HG03135 (cell line): ENCODE results near the gene VMAC.
"Not testable (repeated sequence)": the region's sequence is repeated elsewhere in the genome, so short reads cannot be mapped to it uniquely, and the experiment has no call there.

Source experiments
- ATAC-seq: cut with Tn5 transposase; IDR thresholded peaks from one replicate; pipeline ENCODE4 v1.9.1; 2021; ENCODE audit warnings: mild to moderate bottlenecking, moderate library complexity; ENCODE audit not compliant: unreplicated experiment

VMAC gene, protein sequence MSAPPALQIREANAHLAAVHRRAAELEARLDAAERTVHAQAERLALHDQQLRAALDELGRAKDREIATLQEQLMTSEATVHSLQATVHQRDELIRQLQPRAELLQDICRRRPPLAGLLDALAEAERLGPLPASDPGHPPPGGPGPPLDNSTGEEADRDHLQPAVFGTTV

DNA sequence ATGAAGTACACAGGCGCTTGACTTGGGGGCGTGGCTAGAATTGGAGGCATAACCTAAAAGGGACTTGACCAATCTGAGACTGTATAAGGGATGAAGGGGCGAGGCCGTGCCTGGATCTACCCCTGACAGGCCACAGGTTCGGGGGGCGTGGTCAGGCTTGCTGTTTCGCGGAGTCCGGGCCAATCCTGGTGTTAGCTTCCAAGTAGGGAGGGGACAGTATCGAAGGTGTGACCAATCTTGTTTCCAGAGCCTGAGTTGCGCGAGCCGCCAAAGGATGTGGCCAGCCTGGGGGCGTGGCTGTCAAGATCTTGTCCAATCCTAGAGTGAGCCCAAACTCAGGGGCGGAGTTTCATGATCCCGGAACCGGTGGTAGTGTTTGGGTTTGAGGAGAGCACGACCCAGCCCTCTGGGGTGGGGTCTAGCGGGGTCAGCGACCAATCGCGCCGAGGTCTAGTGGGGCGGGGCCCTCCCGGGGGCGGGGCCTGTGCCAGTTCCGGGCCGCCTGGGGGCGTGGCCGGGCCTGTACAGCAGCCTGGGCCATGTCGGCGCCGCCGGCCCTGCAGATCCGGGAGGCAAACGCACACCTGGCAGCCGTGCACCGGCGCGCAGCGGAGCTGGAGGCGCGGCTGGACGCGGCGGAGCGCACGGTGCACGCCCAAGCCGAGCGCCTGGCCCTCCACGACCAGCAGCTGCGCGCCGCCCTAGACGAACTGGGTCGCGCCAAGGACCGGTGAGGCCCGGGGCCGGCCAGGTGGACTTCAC, at the start of gene VMAC:
TSS of gene VMAC (plus strand) at position 521 of the 762 bp plus-strand sequence. CDS start at position 540, 19 bp downstream.
- ATAC-seq: peak; percentile 77

DNA sequence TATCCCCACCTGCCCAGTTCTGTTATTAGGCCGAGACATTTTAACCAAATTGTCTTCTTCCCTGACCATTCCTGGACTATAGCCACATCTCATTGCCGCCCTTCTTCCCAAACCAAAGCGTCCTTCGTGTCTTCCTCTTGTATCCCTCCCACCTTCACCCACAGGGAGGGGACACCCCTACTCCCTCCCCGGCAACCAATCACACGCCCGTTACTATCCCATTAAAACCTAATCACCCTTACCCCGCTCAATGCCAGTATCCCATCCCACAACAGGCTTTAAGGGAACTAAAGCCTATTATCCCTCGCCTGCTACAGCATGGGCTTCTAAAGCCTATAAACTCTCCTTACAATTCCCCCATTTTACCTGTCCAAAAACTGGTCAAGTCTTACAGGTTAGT, 49.5 kb upstream of the VMAC start:
- not testable (repeated sequence) for ATAC-seq

DNA sequence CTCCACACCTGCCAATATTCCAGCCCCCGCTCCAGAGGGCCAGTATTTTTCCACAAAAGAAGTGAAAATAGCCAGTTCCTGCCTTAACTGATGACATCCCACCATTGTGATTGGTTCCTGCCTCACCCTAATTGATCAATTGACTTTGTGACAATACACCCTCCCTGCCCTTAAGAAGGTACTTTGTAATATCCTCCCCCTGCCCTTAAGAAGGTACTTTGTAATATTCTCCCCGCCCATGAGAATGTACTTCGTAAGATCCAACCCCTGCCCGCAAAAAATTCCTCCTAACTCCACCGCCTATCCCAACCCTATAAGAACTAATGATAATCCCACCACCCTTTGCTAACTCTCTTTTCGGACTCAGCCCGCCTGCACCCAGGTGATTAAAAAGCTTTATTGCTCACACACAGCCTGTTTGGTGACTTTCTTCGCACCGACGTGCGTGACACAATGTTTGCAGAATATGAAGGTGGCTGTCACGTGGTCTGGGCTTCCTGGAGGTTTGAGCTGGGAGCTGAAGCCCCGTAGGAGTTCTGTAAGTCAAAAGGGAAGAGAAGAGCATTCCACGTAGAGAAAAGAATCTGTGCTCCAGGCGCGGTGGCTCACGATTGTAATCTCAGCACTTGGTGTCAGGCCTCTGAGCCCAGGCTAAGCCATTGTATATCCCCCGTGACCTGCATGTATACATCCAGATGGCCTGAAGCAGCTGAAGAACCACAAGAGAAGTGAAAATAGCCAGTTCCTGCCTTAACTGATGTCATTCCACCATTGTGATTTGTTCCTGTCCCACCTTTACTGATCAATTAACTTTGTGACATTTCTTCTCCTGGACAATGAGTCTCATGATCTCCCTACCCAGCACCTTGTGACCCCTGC, 47.2 kb upstream of the VMAC start:
- no peak for ATAC-seq

DNA sequence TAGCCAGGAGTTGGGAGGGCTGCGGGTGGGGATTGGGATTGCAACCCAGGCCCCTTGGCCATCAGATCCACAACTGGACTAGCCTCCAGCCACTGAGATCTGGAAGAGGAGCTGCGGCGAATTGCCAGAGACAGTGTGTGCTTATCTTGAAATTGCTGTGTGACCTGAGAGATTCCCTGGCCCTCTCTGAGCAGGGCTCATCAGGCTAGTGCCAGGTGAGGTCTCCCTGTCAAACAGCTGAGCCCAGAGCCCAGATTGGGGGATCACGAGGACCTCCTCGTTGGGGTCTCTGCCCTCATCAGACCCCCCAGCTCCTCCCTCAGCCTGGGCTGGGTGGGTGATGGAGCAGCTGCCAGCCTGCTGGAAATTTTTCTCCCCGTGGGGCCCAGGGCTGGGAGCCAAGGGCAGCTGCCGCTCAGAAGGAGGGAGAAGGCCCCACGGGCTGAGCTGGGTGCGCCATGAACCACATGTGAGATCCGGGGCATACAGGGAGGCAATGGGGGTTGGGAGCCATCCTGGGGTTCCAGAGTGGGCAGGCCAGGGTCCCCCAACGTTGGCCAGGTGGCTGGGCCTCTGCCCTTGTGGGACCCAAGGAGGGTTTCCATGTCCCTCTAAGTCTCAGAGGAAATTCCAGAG, 41.5 kb upstream of the VMAC start:
- no peak for ATAC-seq

DNA sequence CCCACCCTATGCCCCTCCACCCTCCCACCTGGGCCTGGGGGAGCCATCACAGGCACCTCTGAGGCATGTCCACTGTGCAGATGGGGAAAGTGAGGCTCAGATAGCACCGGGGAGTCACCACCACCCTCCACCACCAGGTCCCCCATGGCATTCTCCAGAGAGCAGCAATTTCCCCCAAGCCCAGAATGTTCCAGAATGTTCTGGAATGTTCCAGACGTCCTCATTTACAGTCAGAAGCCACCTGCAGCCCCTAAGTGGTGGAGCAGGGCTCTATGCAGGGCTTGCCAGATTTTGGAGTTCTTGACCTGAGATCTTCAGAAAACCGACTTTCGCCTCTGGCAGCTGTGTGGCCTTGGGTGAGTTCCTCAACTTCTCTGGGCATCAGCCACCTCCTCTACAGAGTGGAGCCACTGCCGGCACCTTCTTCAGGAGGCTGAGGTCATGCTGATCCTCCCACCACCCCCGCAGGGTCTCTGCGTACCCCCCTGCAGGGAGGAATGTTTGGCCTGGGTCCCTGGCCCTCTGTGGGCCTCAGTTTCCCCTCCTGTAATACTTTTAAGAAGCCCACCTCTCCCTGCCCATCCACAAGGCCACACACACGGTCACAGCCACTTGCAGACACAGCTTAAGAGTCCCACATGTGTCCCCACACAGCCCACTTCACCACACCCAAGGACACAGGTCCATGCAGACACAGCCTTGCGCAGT, 40.5 kb upstream of the VMAC start:
- no peak for ATAC-seq

DNA sequence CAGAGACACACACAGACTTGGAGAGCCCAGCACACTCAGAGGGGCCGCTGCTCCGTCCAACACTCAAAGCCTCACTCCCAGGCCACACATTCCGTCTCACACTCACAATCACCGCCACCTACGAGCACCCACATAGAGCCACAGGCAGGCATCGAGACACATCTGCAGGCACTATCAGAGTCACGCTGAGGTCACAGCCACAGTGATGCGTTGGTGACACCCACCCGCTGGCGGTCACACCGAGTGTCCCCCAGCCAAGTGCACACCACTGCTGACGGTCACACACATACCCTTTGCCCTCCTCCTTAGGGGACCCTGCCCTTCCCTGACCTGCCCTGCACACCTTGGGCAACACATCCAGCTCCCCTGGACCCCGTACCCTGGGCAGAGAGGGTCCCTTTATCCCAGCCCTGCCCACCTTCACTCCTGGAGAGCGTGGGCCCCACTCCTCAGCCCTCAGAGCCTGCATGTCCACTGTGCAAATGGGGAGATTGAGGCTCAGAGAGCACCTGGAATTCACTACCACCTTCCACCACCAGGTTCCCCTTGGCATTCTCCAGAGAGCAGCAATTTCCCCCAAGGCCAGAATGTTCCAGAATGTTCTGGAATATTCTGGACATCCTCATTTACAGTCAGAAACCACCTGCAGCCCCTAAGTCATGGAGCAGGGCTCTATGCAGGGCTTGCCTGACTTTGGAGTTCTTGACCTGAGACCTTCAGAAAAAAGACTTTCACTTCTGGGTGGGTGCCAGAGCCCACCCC, 39.8 kb upstream of the VMAC start:
- no peak for ATAC-seq

DNA sequence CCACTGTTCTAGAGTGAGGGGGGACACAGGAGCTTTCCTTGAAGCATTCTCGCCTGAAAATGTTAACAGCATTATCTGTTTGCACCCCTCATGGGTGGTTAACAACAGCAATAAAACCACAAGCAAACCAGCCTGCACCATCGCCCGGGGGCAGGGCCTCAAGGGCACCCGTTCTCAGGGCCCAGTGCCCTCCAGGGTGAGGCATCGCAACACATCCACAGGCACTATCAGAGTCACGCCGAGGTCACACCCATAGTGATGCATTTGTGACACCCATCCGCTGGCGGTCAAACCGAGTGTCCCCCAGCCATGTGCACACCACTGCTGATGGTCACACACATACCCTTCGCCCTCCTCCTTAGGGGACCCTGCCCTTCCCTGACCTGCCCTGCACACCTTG, 38.9 kb upstream of the VMAC start:
- no peak for ATAC-seq

DNA sequence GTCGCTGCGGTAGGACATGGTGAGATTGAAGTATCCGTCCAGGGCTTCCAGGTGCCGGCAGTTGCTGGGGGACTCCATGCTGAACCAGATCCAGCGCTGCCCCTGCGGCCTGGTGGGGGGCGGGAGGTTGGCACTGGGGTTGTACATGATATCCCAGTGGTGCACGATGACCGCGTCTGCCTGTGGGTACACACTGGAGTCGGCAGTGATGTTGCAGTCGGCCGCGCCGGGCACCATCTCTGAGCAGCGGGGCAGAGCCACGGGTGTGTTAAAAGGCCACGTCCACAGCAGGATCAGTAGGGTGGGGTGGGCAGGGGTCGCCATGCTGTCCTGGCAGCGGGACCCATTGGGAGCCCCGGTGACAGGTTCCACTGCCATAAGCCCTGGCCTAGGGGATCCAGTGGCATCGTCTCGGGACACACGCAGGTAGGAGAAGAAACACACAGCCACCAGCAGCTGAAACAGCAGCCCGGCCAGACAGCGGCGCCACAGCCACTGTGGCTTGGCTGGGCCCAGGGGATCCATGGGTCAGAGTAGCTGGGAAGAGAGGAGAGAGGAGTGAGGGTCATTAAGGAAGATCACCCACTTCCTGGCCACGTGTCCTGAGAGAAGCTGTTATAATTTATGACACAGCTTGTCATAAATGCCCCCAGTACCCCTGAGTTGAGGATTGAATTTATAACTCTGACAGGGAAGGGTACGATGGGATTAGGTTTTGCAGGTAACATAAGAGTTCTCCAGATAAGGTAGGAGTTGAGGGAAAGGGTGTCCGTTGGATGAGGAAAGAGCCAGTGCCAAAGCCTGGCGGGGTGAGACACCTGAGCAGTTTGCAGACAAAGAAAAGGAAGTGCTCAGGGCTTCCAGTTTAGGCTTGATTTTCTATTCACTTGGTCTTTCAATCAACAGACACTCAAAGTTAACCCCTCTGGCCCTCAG, 37.2 kb upstream of the VMAC start:
- ATAC-seq: no peak

DNA sequence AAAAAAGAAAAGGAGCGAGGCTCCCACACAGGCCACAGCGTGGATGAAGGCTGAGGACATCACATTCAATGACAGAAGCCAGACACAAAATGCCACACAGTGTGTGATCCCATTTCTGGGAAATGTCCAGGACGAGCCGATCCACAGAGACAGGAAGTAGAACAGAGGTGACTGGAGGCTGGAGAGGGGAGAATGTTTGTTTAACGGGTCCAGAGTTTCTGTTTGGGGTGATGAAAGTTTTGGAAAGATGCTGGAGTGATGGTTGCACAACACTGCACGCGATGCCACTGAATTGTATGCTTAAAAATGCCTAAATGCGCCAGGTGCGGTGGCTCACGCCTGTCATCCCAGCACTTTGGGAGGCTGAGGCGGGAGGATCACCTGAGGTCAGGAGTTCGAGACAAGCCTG, 33.7 kb upstream of the VMAC start:
- no peak for ATAC-seq

DNA sequence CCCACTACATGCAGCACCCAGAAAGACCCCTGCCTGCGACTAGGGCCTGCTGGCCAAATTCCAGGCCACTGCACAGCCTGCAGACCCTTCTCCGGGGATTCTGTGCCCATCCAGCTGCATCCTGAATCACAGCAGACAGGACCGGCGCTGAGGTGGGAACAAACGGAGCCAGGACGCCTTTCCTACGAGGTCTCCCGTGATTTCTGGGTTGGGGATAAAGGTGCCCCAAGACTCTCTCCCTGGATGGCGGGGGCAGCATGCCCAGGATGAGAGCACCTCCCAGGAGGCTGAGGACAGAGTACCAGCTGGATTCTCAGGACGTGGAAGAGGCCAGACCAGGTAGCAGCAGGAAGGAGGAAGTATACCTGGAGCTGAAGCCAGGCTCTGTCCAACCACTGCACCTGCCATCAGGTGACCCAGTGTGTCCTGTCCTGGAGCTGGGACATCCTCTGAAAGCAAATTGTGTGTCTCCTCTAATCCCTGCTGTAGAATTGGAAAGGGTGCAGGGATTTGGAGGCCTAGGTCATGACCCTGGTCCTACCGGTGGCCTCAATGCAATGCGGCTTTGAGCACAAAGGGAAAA, 31.0 kb upstream of the VMAC start:
- ATAC-seq: no peak

DNA sequence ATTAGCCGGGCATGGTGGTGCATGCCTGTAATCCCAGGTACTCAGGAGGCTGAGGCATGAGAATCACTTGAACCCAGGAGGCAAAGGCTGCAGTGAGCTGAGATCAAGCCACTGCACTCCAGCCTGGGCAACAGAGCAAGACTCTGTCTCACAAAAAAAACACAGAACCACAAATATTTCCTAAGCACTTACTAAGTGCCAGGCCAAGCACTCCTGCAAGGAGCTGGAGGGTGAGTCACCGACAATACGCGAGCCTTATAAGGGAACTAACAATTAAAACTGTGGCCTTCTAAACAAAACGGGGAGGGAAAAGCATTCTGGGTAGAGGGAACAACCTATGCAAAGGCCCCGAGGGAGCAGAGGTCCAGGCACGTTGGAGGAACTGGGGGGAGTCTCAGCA, 30.2 kb upstream of the VMAC start:
- not testable (repeated sequence) for ATAC-seq

DNA sequence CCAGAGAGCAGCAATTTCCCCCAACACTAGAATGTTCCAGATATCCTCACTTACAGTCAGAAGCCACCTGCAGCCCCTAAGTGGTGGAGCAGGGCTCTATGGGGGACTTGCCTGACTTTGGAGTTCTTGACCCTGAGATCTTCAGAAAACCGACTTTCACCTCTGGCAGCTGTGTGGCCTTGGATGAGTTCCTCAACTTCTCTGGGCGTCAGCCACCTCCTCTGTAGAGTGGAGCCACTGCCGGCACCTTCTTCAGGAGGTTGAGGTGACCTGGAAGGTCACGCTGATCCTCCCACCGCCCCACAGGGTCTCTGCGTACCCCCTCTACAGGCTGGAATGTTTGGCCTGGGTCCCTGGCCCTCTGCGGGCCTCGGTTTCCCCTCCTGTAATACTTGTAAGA, 27.2 kb upstream of the VMAC start:
- ATAC-seq: no peak

DNA sequence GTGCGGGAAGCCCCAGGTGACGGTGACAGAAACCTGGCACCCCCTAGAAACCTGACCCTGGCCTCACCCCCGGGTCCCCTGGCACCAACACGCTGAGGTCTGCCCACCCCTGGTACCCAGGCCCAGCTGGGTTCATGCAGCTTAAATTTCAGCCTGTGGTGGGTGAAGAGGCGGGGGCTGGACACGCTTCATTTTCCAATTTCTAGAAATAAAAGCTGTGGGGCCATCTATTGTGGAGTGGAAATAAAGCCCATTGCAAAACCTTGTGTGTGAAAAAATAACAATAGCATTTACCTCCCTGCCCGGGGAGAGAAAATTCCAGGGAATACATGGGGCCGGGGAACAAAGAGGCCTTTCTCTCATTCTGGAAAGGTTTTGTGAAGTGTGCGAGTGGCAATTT, 26.8 kb upstream of the VMAC start:
- ATAC-seq: no peak

DNA sequence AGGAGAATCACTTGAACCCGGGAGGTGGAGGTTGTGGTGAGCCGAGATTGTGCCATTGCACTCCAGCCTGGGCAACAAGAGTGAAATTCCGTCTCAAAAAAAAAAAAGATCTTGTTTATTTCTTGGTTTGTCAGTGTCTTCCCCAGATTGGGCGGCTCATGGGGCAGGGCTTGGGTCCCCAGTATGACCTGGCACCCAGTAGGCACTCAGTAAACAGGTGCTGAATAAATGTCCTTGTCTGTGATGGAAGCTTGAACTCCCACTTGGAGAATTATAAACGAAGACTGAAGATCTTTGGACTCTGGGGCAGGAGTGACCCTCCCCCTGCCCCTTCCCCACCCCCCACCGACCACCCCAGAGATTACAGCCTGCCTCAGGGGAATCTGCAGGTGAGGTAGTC, 24.5 kb upstream of the VMAC start:
- no peak for ATAC-seq

DNA sequence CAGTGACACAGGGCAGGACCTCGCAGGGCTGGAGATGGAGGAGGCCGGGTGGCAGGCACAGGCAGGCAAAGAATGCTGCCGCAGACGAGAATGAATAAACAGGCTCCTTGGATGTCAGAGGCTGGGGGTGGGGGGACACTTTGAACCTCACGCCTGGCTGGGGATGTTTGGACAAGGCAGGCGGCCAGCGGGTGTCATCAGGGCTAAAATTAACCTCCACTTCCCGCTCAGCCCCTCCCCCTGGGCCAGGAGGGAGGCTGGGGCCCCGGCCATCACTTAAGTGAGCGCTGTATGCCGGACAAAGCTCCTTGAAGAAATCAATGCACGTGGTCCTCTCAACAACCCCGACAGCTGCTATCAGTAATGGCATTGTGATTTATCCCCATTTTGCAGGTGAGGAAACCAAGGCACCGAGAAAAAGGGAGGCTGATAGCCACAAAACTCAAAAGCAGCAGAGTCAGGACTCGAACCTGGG, 24.0 kb upstream of the VMAC start:
- ATAC-seq: no peak

DNA sequence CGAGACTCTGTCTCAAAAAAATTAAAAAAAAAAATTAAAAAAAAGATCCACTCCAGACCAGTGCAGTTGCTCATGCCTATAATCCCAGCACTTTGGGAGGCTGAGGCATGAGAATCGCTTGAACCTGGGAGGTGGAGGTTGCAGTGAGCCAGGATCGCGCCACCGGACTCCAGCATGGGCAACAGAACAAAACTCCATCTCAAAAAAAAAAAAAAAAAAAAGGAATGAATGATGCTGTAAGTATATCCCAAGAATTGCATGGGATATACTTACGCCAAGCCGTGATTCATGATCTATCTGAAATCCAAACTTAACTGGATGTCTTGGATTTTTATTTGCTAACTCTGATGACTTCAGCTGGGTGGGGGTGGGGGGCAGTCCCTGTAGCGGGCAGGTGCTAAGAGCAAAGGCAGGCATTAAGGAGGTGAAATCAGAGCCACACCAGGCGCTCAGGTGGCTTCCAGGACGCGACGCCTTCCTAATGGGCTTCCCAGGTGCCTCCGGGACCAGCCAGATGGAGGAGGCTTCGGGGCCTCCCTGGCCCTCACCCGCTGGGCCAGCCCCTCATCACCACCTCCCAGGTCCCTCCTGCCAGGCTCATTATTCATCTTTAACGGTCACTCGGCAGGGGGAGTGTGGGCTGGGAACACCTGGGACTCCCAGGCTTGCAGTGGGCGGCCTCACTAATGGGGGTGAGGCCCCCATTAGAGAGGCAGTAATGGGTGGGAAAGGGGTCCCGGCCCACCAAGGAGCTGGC, 23.0 kb upstream of the VMAC start:
- no peak for ATAC-seq

DNA sequence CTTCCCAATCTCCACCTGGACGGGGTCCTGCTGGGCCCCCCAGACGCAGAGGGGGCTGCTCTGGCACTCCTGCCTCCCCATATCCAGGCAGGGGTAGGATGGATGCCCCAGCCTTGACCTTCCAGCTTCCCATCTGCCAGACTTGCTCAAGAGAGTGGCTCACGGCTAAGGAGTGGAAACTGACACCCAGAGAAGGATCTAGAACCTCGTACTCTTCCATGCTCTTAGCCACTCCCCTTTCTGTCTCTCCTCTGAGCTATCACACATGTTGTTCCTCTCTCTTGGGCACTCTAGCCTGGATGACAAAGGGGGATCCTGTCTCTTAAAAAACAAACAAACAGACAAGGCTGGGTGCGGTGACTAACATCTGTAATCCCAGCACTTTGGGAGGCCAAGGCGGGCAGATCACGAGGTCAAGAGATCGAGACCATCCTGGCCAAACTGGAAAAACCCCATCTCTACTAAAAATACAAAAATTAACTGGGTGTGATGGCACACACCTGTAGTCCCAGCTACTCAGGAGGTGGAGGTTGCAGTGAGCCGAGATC, 22.2 kb upstream of the VMAC start:
- ATAC-seq: no peak
